K562 (cell line): ENCODE measurements around the gene CLCN4. TPM values are rescaled to one million over a fixed set of nuclear protein-coding genes. Genes with fewer than 3 reads are reported as not detected.
A peak's percentile ranks its signal among the peaks of the same experiment; 100 is the strongest.

Source experiments
- ASH1L ChIP-seq: fragments of 450-650 bp; IDR thresholded peaks from 2 replicates; pipeline ENCODE4 v1.6.1; 2018; ENCODE audit warnings: borderline replicate concordance, mild to moderate bottlenecking, low read depth; ENCODE audit not compliant: partially characterized antibody
- ATF2 ChIP-seq: sonication (generic); formaldehyde crosslinking; IDR thresholded peaks from 2 replicates; pipeline ENCODE4 v1.8.1; 2022; ENCODE audit warnings: missing genetic modification reagents
- PHB ChIP-seq: fragments of 250-450 bp; sonication (Bioruptor Pico); IDR thresholded peaks from 2 replicates; pipeline ENCODE4 v1.5.0; 2021
- POLR2G ChIP-seq: fragments of 200-400 bp; formaldehyde crosslinking; IDR thresholded peaks from 2 replicates; pipeline ENCODE4 v1.6.1; 2017; ENCODE audit warnings: low read depth, mild to moderate bottlenecking, antibody characterized with exemption, low read length, moderate library complexity
- RAD51 ChIP-seq: fragments of 450-650 bp; IDR thresholded peaks from 2 replicates; pipeline ENCODE4 v1.7.1; 2016; ENCODE audit warnings: low read depth, mild to moderate bottlenecking, borderline replicate concordance
- SMC3 ChIP-seq: conservative IDR thresholded peaks from 2 replicates; pipeline ENCODE4 v1.6.1; 2011; ENCODE audit warnings: low read depth, low read length, improper control_type of control experiment; ENCODE audit not compliant: insufficient read depth
- SREBF1 ChIP-seq: fragments of 150-350 bp; IDR thresholded peaks from 2 replicates; pipeline ENCODE4 v1.6.1; 2014; ENCODE audit warnings: antibody characterized with exemption, low read depth, low read length, borderline replicate concordance
- STAG1 ChIP-seq: sonication (generic); formaldehyde crosslinking; IDR thresholded peaks from 2 replicates; pipeline ENCODE4 v1.5.0; 2020; ENCODE audit warnings: missing genetic modification reagents, borderline replicate concordance
- ZBTB1 ChIP-seq: sonication (generic); formaldehyde crosslinking; IDR thresholded peaks from 2 replicates; pipeline ENCODE4 v1.8.1; 2023; ENCODE audit warnings: missing genetic modification reagents, low read depth, mild to moderate bottlenecking, borderline replicate concordance
- polyA plus RNA-seq, 8 experiments: library from polyadenylated mRNA; depleted of rRNA in 4 of 8; stranded (reverse) in 5 of 8; unstranded in 3 of 8; fragments of >200 nt; fragmentation: Nextera tagmentation in 2 of 8; fragmentation: Illumina TruSeq in 1 of 8; extraction: Ambion mirVana in 2 of 8; extraction: Trizol in 1 of 8; gene quantifications; 2 replicates each; pipeline versions ENCODE4 v1.2.1 to v1.2.3, GENCODE V29; 2011 to 2014; ENCODE audit warnings: inconsistent platforms in 1 of 8, missing spikeins in 1 of 8
- total RNA-seq, 7 experiments: library from RNA; depleted of rRNA in 6 of 7; stranded (reverse); fragments of >200 nt in 6 of 7; fragmentation: Illumina TruSeq in 2 of 7; extraction: Trizol in 2 of 7; gene quantifications; 2 replicates each; pipeline versions ENCODE4 v1.2.1 to v1.2.3, GENCODE V29; 2011 to 2021; ENCODE audit warnings: low replicate concordance in 1 of 7
- TF ChIP-seq, protein P1 (sequence below), 2 experiments: fragments of 450-650 bp in 1 of 2; sonication (generic) in 1 of 2; formaldehyde crosslinking in 1 of 2; IDR thresholded peaks; 2 replicates each; pipeline versions ENCODE4 v1.7.1 to v1.9.0; 2016 to 2022; ENCODE audit warnings: inconsistent platforms in 1 of 2, mild to moderate bottlenecking in 1 of 2, missing genetic modification reagents in 1 of 2
- TF ChIP-seq, protein P2 (sequence below): sonication (generic); formaldehyde crosslinking; IDR thresholded peaks from 2 replicates; pipeline ENCODE4 v1.8.1; 2023; ENCODE audit warnings: mild to moderate bottlenecking, missing genetic modification reagents
- TF ChIP-seq, protein P3 (sequence below): fragments of 450-650 bp; formaldehyde crosslinking; IDR thresholded peaks from 2 replicates; pipeline ENCODE4 v1.4.0; 2020; ENCODE audit warnings: mild to moderate bottlenecking, moderate library complexity

Gene CLCN4
- total and polyA plus RNA-seq, 9 of the 15 experiments (the other 6 are each of a cell fraction or from before 2014, with no cell fraction given): 0.03 to 0.24 (median 0.10) TPM; not detected in 1

- TF ChIP-seq, protein P1, sequence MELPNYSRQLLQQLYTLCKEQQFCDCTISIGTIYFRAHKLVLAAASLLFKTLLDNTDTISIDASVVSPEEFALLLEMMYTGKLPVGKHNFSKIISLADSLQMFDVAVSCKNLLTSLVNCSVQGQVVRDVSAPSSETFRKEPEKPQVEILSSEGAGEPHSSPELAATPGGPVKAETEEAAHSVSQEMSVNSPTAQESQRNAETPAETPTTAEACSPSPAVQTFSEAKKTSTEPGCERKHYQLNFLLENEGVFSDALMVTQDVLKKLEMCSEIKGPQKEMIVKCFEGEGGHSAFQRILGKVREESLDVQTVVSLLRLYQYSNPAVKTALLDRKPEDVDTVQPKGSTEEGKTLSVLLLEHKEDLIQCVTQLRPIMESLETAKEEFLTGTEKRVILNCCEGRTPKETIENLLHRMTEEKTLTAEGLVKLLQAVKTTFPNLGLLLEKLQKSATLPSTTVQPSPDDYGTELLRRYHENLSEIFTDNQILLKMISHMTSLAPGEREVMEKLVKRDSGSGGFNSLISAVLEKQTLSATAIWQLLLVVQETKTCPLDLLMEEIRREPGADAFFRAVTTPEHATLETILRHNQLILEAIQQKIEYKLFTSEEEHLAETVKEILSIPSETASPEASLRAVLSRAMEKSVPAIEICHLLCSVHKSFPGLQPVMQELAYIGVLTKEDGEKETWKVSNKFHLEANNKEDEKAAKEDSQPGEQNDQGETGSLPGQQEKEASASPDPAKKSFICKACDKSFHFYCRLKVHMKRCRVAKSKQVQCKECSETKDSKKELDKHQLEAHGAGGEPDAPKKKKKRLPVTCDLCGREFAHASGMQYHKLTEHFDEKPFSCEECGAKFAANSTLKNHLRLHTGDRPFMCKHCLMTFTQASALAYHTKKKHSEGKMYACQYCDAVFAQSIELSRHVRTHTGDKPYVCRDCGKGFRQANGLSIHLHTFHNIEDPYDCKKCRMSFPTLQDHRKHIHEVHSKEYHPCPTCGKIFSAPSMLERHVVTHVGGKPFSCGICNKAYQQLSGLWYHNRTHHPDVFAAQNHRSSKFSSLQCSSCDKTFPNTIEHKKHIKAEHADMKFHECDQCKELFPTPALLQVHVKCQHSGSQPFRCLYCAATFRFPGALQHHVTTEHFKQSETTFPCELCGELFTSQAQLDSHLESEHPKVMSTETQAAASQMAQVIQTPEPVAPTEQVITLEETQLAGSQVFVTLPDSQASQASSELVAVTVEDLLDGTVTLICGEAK (IDR thresholded peaks at IDR 0.05): 0 out of 2 replicates have a peak, but pooled peaks have one; percentile 33
- TF ChIP-seq, protein P1 (CRISPR knock-in tag; IDR thresholded peaks at IDR 0.05): no peak
- TF ChIP-seq POLR2G (no peak), ASH1L (peak; percentile 52), SMC3 (peak; percentile 97), SREBF1 (no peak), ATF2 (CRISPR knock-in tag) (no peak), STAG1 (CRISPR knock-in tag) (peak; percentile 99), ZBTB1 (no peak), RAD51 (no peak; the same call in 1 of the 2 replicates), PHB (no peak)
- TF ChIP-seq, protein P2, sequence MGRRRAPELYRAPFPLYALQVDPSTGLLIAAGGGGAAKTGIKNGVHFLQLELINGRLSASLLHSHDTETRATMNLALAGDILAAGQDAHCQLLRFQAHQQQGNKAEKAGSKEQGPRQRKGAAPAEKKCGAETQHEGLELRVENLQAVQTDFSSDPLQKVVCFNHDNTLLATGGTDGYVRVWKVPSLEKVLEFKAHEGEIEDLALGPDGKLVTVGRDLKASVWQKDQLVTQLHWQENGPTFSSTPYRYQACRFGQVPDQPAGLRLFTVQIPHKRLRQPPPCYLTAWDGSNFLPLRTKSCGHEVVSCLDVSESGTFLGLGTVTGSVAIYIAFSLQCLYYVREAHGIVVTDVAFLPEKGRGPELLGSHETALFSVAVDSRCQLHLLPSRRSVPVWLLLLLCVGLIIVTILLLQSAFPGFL (CRISPR knock-in tag): no peak
- TF ChIP-seq, protein P3, sequence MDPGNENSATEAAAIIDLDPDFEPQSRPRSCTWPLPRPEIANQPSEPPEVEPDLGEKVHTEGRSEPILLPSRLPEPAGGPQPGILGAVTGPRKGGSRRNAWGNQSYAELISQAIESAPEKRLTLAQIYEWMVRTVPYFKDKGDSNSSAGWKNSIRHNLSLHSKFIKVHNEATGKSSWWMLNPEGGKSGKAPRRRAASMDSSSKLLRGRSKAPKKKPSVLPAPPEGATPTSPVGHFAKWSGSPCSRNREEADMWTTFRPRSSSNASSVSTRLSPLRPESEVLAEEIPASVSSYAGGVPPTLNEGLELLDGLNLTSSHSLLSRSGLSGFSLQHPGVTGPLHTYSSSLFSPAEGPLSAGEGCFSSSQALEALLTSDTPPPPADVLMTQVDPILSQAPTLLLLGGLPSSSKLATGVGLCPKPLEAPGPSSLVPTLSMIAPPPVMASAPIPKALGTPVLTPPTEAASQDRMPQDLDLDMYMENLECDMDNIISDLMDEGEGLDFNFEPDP: no peak
These were observed 37.3 kb upstream of the CLCN4 start (continued) for GRCh38 chrX:10119399-10119990.
